Medulla oblongata (tissue), 1 donor: ENCODE results near the gene FKBP1C.
"Not testable (repeated sequence)": the region's sequence is repeated elsewhere in the genome, so short reads cannot be mapped to it uniquely, and the experiment has no call there.

Experiments used
- DNase-seq: peaks from one replicate; pipeline ENCODE4 v3.0.0-alpha.2; 2015; ENCODE audit errors: extremely low spot score

Gene FKBP1C

GRCh38 chr6:63211343-63211742, at the start of gene FKBP1C:
FKBP1C (plus strand) TSS chr6:63211469.
- not testable (repeated sequence) for DNase-seq

- not testable (repeated sequence) for DNase-seq
Observed at GRCh38 chr6:63164047-63164803, 47.0 kb upstream of the FKBP1C start.

GRCh38 chr6:63174173-63174572, 37.1 kb upstream of the FKBP1C start:
- DNase-seq: no peak

GRCh38 chr6:63176181-63176580, 35.1 kb upstream of the FKBP1C start:
- no peak for DNase-seq

DNA sequence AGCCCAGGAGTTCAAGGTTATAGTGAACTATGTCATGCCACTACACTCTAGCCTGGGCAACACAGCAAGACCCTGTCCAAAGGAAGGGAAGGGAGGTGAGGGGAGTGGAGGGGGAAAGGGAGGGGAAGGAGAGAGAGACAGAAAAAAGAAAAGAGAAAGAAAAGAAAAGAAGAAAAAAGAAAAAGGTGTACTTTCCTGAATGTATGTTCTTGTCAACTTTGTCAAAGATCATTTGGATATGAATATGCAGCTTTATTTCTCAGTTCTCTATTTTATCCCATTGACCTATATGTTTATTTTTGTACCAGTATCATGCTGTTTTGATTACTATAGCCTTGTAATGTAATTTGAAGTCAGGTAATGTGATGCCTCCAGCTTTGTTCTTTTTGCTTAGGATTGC, 30.9 kb upstream of the FKBP1C start:
- DNase-seq: no peak

DNA sequence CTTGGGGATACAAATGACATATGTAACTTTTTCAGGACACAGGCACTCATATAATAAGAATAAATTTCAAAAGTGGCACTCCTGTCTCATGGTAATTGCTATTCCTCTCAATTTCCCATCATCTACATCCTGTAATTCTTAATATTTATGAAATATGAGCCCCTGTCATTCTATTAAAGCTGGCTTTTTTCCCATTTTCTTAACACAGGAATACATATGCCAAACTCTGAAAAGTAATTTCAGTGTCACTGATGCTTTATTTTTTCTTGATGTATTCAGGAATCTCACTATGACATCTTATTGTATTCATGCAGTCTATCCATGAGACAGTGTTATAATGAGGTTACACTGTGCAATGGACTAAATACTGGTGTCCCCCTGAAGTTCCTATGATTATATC, 24.3 kb upstream of the FKBP1C start:
- no peak for DNase-seq

- DNase-seq: no peak
Observed at GRCh38 chr6:63188828-63189227, 22.4 kb upstream of the FKBP1C start.

DNA sequence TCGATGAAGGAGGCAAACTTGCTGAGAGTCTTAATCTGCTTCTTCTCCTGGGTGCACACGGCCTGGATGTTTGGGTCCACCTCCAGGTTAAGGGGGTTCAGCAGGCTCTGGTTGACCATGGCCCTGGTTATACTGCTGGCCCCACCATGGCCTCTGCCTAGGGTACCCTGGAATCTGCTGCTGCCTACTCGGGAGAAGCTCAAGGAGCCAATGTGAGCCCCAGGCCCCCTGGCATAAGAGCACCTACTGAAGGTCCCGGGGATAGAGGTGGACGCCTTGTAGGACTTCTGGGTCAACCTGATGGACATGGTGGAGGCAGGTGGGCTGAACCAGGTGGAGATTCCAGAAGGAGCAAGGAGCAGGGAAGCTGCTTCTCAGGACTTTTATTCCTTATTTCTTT, 17.9 kb upstream of the FKBP1C start:
- no peak for DNase-seq

DNA sequence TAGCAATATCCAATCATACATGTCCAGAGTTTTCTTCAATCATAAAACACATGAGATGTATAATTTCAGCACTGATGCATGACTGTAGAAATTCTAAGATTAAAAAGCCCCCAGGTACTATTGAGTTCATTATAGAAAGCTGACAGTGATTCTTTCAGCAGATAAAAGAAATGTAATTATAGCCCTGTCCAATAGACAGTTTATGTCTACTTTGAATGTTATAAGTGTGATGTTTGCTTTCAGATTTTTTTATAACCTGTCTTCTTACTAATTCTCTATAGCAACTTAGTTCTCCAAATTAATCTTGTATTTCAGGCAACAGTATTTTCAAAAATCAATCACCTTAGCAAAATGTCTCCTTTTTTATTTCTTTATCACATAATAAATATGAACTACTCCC, 13.5 kb upstream of the FKBP1C start:
- no peak for DNase-seq

- no peak for DNase-seq
Observed at GRCh38 chr6:63213325-63213724, 2.1 kb downstream of the FKBP1C start.

DNA sequence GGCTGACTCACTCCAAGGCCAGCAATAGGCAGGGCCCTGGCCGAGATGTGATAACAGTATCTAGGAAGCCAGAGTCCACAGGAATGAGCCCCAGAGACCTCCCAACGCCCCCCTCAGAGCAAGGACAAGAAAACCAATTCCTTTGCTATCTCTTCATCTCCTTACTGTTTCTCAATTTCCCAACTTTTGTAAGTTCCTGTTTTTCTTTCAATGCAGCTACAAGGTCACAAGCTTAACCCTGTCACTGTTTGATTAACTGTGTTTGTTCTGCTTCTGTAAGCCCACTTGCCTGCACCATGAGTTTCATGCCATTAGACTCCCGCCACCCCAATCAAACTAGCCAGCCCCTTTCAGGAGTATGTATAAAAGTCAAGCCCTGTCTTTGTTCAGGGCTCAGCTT, 3.5 kb downstream of the FKBP1C start:
- no peak for DNase-seq

DNA sequence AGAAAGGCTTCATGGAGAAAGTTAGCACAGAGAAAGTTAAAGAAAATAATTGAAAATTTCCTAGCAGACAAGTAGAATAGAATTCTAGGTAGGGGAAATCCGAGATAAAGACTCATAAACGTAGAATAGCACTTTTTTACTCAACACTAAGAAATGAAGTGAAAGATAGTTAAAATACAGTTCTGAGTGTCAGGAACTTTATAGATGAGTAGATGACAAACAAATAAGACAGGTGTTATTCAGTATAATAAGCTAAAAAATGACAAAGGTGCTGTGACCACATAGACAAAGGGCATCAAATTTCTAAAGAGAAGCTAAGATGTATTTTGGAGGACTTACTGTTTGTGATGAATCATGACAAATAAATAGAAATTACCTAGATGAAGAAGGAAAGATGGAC, 12.9 kb downstream of the FKBP1C start:
- DNase-seq: no peak

- DNase-seq: not testable (repeated sequence)
Observed at GRCh38 chr6:63225987-63226386, 14.7 kb downstream of the FKBP1C start.

- not testable (repeated sequence) for DNase-seq
Observed at GRCh38 chr6:63227928-63228894, 16.9 kb downstream of the FKBP1C start.

- DNase-seq: not testable (repeated sequence)
Observed at GRCh38 chr6:63230027-63230426, 18.8 kb downstream of the FKBP1C start.

DNA sequence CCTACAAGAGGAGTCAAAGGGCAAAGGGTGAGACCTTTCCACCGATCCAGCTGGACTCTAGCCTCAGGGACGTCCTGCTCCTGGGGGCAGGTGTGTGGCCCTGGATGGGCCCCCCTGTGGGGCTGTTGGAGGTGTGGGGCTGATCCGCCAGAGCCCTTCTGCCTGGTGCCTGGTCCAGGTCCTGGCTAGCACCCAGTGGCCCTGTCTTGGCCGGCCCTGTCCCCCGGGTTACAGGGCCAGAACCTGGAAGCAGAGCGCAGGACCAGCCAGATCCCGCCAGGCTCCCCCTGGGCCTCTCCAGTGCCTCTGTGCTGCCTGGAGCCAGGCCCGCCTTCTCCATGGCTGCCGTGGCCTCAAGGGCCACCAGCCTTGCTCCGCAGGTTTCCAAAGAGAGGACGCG, 19.2 kb downstream of the FKBP1C start:
- not testable (repeated sequence) for DNase-seq

DNA sequence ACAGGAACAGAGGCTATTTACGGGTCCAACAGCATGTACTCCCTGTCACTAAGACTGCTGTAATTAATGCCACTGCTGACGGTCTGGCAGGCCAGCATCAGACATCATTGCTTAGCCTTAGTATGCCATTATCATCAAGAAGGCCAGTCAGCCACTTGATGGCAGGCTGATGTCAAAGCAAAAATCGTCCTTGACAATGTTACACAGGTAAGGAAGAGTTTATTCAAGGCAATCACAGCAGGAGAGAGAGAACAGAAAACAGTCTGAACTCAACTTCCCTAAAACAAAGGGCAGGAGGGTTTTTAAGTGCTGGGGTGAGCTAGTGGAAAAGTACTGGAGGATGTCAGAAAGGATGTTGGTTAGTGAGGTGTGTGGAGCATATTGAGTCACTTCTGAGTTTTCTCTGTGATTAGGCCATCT, 25.1 kb downstream of the FKBP1C start:
- DNase-seq: no peak

- no peak for DNase-seq
Observed at GRCh38 chr6:63245420-63245819, 34.2 kb downstream of the FKBP1C start.

DNA sequence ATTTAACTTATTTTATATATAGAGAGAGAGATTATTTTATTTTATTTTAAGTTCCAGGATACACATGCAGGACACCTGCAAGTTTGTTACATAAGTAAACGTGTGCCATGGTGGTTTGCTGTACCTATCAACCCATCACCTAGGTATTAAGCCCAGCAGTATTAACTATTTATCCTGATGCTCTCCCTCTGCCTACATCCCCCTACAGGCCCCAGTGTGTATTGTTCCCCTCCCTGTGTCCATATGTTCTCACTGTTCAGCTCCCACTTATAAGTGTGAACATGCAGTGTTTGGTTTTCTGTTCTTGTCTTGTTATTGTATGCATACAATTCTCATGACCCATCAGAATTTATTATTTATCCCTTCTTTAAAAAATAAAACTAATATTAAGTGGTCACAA, 34.6 kb downstream of the FKBP1C start:
- DNase-seq: no peak

DNA sequence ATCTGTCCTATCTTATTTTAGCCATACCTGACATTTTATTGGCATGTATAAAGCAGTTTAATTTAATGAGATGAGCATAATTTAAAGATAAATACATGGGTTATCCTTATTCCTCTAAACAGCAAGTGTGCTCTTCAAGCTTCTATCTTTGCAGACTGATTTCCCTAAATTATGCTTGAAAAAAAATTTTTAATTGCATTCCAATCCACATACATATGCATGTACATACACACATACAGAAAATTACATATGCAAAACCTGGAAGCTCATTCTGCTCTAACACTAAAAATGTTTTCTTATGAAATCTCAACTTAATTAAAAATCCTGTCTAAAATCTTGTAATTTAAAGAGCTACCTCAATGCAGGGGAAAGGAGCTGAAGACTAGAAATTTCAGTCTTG, 35.3 kb downstream of the FKBP1C start:
- no peak for DNase-seq

- DNase-seq: no peak
Observed at GRCh38 chr6:63249875-63250482, 38.7 kb downstream of the FKBP1C start.

DNA sequence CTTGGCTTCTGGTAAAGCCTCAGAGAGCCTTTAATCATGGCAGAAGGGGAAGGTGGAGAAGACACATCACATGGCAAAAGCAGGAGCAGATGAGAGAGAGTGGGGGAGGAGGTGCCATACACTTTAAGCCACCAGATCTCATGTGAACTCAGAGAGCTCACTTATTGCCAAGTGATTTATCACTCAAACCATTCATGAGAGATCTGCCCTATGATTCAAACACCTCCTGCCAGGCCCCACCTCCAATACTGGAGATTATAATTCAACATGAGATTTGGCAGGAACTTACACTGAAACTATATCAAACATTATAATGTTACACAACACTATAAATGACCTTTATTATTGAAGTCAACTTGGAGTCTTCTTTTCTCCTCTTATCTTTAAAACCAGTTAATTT, 47.9 kb downstream of the FKBP1C start:
- no peak for DNase-seq
